H1 (cell line): Measurements from ENCODE around the gene CASR. TPM values are rescaled to one million over a fixed set of nuclear protein-coding genes. Genes with fewer than 3 reads are reported as not detected.

Source experiments
- BACH1 ChIP-seq: IDR thresholded peaks from 2 replicates; pipeline ENCODE4 v1.6.1; 2012; ENCODE audit warnings: low read length, improper control_type of control experiment
- JUND ChIP-seq: IDR thresholded peaks from 2 replicates; pipeline ENCODE4 v1.6.1; 2011; ENCODE audit warnings: mild to moderate bottlenecking, improper control_type of control experiment, low read length
- RAD21 ChIP-seq, 2 experiments: IDR thresholded peaks in 1 of 2; conservative IDR thresholded peaks in 1 of 2; 2 replicates each; pipeline ENCODE4 v1.6.1; 2011; ENCODE audit warnings: low read depth in 2 of 2, low read length in 2 of 2, improper control_type of control experiment in 1 of 2, inconsistent platforms in 1 of 2, mild to moderate bottlenecking in 1 of 2, moderate library complexity in 1 of 2
- SAP30 ChIP-seq: fragments of 300-600 bp; sonication (generic); IDR thresholded peaks from 2 replicates; pipeline ENCODE4 v1.7.1; 2012; ENCODE audit warnings: low read length, moderate library complexity, mild to moderate bottlenecking, inconsistent platforms; ENCODE audit not compliant: insufficient read depth, insufficient replicate concordance
- polyA plus RNA-seq, 7 experiments: library from polyadenylated mRNA; depleted of rRNA in 3 of 7; stranded (reverse) in 5 of 7; unstranded in 2 of 7; fragments of >200 nt in 5 of 7; fragments of 200-250 nt in 2 of 7; gene quantifications; 1 replicate in 5 of 7; 2 replicates in 1 of 7; 4 replicates in 1 of 7; pipeline versions ENCODE4 v1.2.1 to v1.2.3, GENCODE V29; 2011 to 2013; ENCODE audit warnings: missing spikeins in 2 of 7, mixed read lengths in 2 of 7
- total RNA-seq: library from RNA; stranded (reverse); fragmentation: NEBNext Ultra II Directional; extraction: Animal tissue kit (Norgen Biotek cat#: 25700); gene quantifications from 2 replicates; pipeline ENCODE4 v1.2.1, GENCODE V29; 2021
- TF ChIP-seq, protein P1 (sequence below): fragments of 300-600 bp; sonication (generic); IDR thresholded peaks from 2 replicates; pipeline ENCODE4 v1.7.1; 2012; ENCODE audit warnings: low read length, moderate library complexity, mild to moderate bottlenecking, inconsistent platforms; ENCODE audit not compliant: insufficient replicate concordance

CASR gene
- total and polyA plus RNA-seq, 2 of the 8 experiments (the other 6 are each of a cell fraction or from before 2014, with no cell fraction given): 0.36 to 0.58 TPM

DNA sequence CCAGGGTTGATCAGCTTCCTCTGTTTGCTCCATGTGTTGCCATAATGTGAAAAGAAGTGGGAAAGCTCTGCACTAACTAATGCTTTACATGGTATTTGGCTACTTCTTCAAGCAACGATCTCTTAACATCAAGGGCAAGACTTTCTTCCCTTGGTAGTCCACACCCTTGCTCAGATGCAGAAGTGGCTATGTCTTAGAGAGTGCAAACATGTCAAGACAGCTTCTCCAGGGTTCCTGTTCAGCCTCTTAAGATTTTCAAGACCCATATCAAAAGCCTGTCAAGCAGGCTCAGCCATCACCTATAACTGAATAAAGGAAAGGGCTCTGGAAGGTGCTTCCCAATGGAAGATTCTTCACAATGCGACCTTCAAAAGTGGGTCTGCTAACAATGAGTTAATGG lies 76.7 kb downstream of the CASR start (continued):
- TF ChIP-seq, protein P1, sequence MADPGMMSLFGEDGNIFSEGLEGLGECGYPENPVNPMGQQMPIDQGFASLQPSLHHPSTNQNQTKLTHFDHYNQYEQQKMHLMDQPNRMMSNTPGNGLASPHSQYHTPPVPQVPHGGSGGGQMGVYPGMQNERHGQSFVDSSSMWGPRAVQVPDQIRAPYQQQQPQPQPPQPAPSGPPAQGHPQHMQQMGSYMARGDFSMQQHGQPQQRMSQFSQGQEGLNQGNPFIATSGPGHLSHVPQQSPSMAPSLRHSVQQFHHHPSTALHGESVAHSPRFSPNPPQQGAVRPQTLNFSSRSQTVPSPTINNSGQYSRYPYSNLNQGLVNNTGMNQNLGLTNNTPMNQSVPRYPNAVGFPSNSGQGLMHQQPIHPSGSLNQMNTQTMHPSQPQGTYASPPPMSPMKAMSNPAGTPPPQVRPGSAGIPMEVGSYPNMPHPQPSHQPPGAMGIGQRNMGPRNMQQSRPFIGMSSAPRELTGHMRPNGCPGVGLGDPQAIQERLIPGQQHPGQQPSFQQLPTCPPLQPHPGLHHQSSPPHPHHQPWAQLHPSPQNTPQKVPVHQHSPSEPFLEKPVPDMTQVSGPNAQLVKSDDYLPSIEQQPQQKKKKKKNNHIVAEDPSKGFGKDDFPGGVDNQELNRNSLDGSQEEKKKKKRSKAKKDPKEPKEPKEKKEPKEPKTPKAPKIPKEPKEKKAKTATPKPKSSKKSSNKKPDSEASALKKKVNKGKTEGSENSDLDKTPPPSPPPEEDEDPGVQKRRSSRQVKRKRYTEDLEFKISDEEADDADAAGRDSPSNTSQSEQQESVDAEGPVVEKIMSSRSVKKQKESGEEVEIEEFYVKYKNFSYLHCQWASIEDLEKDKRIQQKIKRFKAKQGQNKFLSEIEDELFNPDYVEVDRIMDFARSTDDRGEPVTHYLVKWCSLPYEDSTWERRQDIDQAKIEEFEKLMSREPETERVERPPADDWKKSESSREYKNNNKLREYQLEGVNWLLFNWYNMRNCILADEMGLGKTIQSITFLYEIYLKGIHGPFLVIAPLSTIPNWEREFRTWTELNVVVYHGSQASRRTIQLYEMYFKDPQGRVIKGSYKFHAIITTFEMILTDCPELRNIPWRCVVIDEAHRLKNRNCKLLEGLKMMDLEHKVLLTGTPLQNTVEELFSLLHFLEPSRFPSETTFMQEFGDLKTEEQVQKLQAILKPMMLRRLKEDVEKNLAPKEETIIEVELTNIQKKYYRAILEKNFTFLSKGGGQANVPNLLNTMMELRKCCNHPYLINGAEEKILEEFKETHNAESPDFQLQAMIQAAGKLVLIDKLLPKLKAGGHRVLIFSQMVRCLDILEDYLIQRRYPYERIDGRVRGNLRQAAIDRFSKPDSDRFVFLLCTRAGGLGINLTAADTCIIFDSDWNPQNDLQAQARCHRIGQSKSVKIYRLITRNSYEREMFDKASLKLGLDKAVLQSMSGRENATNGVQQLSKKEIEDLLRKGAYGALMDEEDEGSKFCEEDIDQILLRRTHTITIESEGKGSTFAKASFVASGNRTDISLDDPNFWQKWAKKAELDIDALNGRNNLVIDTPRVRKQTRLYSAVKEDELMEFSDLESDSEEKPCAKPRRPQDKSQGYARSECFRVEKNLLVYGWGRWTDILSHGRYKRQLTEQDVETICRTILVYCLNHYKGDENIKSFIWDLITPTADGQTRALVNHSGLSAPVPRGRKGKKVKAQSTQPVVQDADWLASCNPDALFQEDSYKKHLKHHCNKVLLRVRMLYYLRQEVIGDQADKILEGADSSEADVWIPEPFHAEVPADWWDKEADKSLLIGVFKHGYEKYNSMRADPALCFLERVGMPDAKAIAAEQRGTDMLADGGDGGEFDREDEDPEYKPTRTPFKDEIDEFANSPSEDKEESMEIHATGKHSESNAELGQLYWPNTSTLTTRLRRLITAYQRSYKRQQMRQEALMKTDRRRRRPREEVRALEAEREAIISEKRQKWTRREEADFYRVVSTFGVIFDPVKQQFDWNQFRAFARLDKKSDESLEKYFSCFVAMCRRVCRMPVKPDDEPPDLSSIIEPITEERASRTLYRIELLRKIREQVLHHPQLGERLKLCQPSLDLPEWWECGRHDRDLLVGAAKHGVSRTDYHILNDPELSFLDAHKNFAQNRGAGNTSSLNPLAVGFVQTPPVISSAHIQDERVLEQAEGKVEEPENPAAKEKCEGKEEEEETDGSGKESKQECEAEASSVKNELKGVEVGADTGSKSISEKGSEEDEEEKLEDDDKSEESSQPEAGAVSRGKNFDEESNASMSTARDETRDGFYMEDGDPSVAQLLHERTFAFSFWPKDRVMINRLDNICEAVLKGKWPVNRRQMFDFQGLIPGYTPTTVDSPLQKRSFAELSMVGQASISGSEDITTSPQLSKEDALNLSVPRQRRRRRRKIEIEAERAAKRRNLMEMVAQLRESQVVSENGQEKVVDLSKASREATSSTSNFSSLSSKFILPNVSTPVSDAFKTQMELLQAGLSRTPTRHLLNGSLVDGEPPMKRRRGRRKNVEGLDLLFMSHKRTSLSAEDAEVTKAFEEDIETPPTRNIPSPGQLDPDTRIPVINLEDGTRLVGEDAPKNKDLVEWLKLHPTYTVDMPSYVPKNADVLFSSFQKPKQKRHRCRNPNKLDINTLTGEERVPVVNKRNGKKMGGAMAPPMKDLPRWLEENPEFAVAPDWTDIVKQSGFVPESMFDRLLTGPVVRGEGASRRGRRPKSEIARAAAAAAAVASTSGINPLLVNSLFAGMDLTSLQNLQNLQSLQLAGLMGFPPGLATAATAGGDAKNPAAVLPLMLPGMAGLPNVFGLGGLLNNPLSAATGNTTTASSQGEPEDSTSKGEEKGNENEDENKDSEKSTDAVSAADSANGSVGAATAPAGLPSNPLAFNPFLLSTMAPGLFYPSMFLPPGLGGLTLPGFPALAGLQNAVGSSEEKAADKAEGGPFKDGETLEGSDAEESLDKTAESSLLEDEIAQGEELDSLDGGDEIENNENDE: no peak
- TF ChIP-seq RAD21 (IDR thresholded peaks at IDR 0.05 in 1 of 2, conservative IDR thresholded peaks at IDR 0.05 in 1 of 2; ENCODE audit: low read depth in 2 of 2, low read length in 2 of 2): no peak
- TF ChIP-seq JUND: no peak
- TF ChIP-seq SAP30: no peak
- no peak for TF ChIP-seq BACH1
